CD4-positive, alpha-beta T cell (primary cell): ENCODE results near the gene SLC25A28. TPM values are rescaled to one million over a fixed set of nuclear protein-coding genes. Genes with fewer than 3 reads are reported as not detected.
A peak's percentile ranks its signal among the peaks of the same experiment; 100 is the strongest.

Experiments used
- ATAC-seq: fragments of 200-7000 bp; cut with Tn5 transposase; one replicate; pipeline ENCODE4 v1.10.0; 2022; ENCODE audit warnings: mild to moderate bottlenecking; ENCODE audit not compliant: poor library complexity
- CTCF ChIA-PET: fragments of 350-600 bp; sonication (Branson Sonifier 250); formaldehyde crosslinking; loops from one replicate; lab custom pipeline; 2021; ENCODE audit warnings: antibody characterized with exemption, inconsistent platforms; lab: Charles Lee
- POLR2A ChIA-PET: fragments of 350-600 bp; sonication (Branson Sonifier 250); formaldehyde crosslinking; loops from one replicate; lab custom pipeline; 2021; ENCODE audit warnings: antibody characterized with exemption, inconsistent platforms; lab: Charles Lee
- DNase-seq, 14 experiments: peaks; one replicate each; pipeline ENCODE4 v3.0.0-alpha.2; 2013 to 2020; ENCODE audit warnings: mixed read lengths in 2 of 14
- H3K27ac ChIP-seq, 2 donors: one replicate each; pipeline versions ENCODE4 v1.5.1 to v1.7.0; 2013; ENCODE audit warnings: low read length in 2 of 2, low read depth in 1 of 2, mild to moderate bottlenecking in 1 of 2
- H3K27me3 ChIP-seq, 2 experiments: 1 replicate in 1 of 2; 2 replicates in 1 of 2; pipeline versions ENCODE4 v1.6.1 to v1.7.0; 2013; ENCODE audit warnings: low read length in 2 of 2, control low read depth in 1 of 2, mild to moderate bottlenecking in 1 of 2, moderate library complexity in 1 of 2; ENCODE audit not compliant: insufficient read depth in 2 of 2, control insufficient read depth in 1 of 2
- H3K36me3 ChIP-seq: one replicate; pipeline ENCODE4 v1.6.1; 2013; ENCODE audit warnings: low read length, control low read depth; ENCODE audit not compliant: insufficient read depth
- H3K4me1 ChIP-seq: one replicate; pipeline ENCODE4 v1.6.1; 2013; ENCODE audit warnings: low read length, control low read depth; ENCODE audit not compliant: insufficient read depth
- H3K4me3 ChIP-seq: one replicate; pipeline ENCODE4 v1.5.1; 2013; ENCODE audit warnings: mild to moderate bottlenecking, low read length, moderate library complexity
- H3K9me3 ChIP-seq, 2 experiments: 1 replicate in 1 of 2; 2 replicates in 1 of 2; pipeline versions ENCODE4 v1.6.1 to v1.7.0; 2013; ENCODE audit warnings: low read length in 2 of 2, mild to moderate bottlenecking in 2 of 2, control low read depth in 1 of 2, moderate library complexity in 1 of 2; ENCODE audit not compliant: control insufficient read depth in 1 of 2, insufficient read depth in 1 of 2
- H3K27ac Mint-ChIP-seq: one replicate; pipeline ENCODE4 v1.8.0; 2020; ENCODE audit warnings: mixed read lengths
- H3K27me3 Mint-ChIP-seq: one replicate; pipeline ENCODE4 v1.8.0; 2021; ENCODE audit warnings: mixed read lengths
- H3K36me3 Mint-ChIP-seq: one replicate; pipeline ENCODE4 v1.8.0; 2021; ENCODE audit warnings: low read depth, mixed read lengths
- H3K4me1 Mint-ChIP-seq: one replicate; pipeline ENCODE4 v1.8.0; 2021; ENCODE audit warnings: low read depth, mixed read lengths
- H3K4me3 Mint-ChIP-seq: one replicate; pipeline ENCODE4 v1.8.0; 2020; ENCODE audit warnings: mild to moderate bottlenecking, mixed read lengths
- H3K9me3 Mint-ChIP-seq: one replicate; pipeline ENCODE4 v1.8.0; 2020; ENCODE audit warnings: mixed read lengths
- intact Hi-C, 2 experiments: fragments of 100-400 bp; cut with DNase I in 1 of 2; cut with micrococcal nuclease in 1 of 2; formaldehyde crosslinking; loops; one replicate each; pipeline versions ENCODE4 v1.15.1 to v1.9.0; 2023 to 2025; cut with DNase I, micrococcal nuclease
- total RNA-seq, 174 experiments: library from RNA in 2 of 174; stranded (reverse) in 2 of 174; gene quantifications; one replicate each; pipeline ENCODE4 v1.2.3 and lab custom pipeline; 2021 to 2026
- TF ChIP-seq, protein P1 (sequence below): fragments of 200-600 bp; IDR thresholded peaks from one replicate; pipeline ENCODE4 v1.8.0; 2022; ENCODE audit warnings: antibody characterized with exemption, mild to moderate bottlenecking

SLC25A28 gene
- total RNA-seq, 2 experiments from 2014 or later, result 112 to 113 TPM

GRCh38 chr10:99612167-99612831 is 7.9 kb downstream of the SLC25A28 start:
- POLR2A ChIA-PET, result interaction anchor here (0.9 to 1.0 kb wide), 2 partner anchors 7 to 8 kb away, joined by 3 to 4 read pairs; partner anchors contain the start of gene SLC25A28
- Histone ChIP-seq H3K9me3 (no peaks in the 10 kb centered on the region), H3K36me3 (peaks cover 43% of the 10 kb centered on the region), H3K27me3 (no peaks in the 10 kb centered on the region), H3K27ac (peak overlapping the region in 1 of 2 donors; percentile 7), H3K4me3 (no peak overlapping the region), H3K4me1 (peaks cover 7% of the 10 kb centered on the region)
- intact Hi-C loops, result loop anchor here (1.0 to 10.0 kb wide), 5 partner anchors 175 to 1477 kb away; partner anchors contain the start of gene R3HCC1L (in 1 of the 2)
- H3K4me3 Mint-ChIP-seq, result peak overlapping the region; percentile 58
- H3K27ac Mint-ChIP-seq, result peak overlapping the region; percentile 48
- H3K27me3 Mint-ChIP-seq, result no peaks in the 10 kb centered on the region
- H3K4me1 Mint-ChIP-seq, result peaks cover 36% of the 10 kb centered on the region
- TF ChIP-seq, protein P1, sequence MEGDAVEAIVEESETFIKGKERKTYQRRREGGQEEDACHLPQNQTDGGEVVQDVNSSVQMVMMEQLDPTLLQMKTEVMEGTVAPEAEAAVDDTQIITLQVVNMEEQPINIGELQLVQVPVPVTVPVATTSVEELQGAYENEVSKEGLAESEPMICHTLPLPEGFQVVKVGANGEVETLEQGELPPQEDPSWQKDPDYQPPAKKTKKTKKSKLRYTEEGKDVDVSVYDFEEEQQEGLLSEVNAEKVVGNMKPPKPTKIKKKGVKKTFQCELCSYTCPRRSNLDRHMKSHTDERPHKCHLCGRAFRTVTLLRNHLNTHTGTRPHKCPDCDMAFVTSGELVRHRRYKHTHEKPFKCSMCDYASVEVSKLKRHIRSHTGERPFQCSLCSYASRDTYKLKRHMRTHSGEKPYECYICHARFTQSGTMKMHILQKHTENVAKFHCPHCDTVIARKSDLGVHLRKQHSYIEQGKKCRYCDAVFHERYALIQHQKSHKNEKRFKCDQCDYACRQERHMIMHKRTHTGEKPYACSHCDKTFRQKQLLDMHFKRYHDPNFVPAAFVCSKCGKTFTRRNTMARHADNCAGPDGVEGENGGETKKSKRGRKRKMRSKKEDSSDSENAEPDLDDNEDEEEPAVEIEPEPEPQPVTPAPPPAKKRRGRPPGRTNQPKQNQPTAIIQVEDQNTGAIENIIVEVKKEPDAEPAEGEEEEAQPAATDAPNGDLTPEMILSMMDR, result peak; percentile 90
- peaks cover 42% of the 10 kb centered on the region for H3K36me3 Mint-ChIP-seq
- H3K9me3 Mint-ChIP-seq, result no peaks in the 10 kb centered on the region
- ATAC-seq (peak; percentile 71), DNase-seq (peak in 4 of 14 experiments; percentile 38 to 75 (median 70))
- CTCF ChIA-PET, result interaction anchor here (0.8 to 2.4 kb wide), 8 partner anchors 9 to 219 kb away, joined by 3 to 8 read pairs (median 6); partner anchors contain the start of genes COX15 and CUTC

DNA sequence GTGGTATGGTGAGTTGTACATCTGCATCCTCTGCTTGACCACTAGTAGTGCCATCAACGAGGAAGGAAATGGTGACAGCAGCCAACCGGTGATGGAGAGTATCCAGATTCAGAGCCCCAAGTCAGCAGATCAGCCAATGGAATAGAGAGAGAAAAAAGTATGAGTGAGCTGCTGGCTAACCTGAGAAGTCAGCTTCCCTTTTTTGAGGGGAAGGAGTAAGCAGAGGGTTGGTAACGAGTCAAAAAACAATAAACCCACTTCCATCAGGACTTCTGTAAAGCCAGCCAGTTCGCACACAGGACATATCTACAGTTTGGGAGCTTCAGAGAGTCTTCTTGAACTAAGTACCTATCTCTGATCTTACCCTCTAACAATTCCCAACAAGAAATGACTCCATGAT is 8.9 kb downstream of the SLC25A28 start:
- DNase-seq, result no peak
- no peak overlapping the region for H3K27ac Mint-ChIP-seq
- no peaks in the 10 kb centered on the region for H3K9me3 Mint-ChIP-seq
- H3K27me3 Mint-ChIP-seq, result no peaks in the 10 kb centered on the region
- peaks cover 27% of the 10 kb centered on the region for H3K4me1 Mint-ChIP-seq
- H3K36me3 ChIP-seq, result peaks cover 43% of the 10 kb centered on the region
- TF ChIP-seq, protein P1, result no peak
- peaks cover 42% of the 10 kb centered on the region for H3K36me3 Mint-ChIP-seq
- no peak for ATAC-seq
- H3K27me3 ChIP-seq, result no peaks in the 10 kb centered on the region
- no peak overlapping the region for H3K4me3 ChIP-seq
- ChIA-PET POLR2A (interaction anchor here (0.8 to 0.9 kb wide), 2 partner anchors 8 to 9 kb away, joined by 3 to 5 read pairs; partner anchors contain the start of gene SLC25A28), CTCF (interaction anchor here (1.6 to 2.4 kb wide), 2 partner anchors 10 to 121 kb away, joined by 7 read pairs; partner anchors contain the start of genes COX15 and CUTC)
- no peak overlapping the region for H3K27ac ChIP-seq
- intact Hi-C loops, result loop anchor here (5.0 to 10.0 kb wide), 3 partner anchors 174 to 1477 kb away; partner anchors contain the start of gene R3HCC1L (in 1 of the 2)
- peaks cover 3% of the 10 kb centered on the region for H3K4me1 ChIP-seq
- no peak overlapping the region for H3K4me3 Mint-ChIP-seq
- H3K9me3 ChIP-seq, result no peaks in the 10 kb centered on the region

DNA sequence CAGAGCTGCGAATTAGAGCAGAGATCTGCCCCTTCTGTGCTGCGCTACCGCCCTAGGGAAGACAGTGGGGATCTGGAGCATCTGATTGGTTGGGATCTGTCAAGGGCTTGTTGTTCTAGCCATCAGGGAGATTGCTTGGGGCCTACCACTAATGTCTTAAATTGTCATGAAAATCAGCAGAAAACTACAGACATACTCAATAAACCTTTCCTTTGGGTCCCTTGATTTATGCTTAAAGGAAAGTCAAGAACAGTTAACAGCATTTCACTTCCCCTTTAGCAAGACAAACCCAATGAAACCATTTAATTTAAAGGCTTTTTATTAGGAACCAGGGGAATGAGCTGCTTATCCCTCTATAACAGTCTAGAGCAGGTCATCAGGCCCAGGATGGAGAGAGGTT is 10.0 kb downstream of the SLC25A28 start:
- Histone ChIP-seq H3K27me3 (no peaks in the 10 kb centered on the region), H3K36me3 (peaks cover 43% of the 10 kb centered on the region), H3K4me3 (no peak overlapping the region), H3K27ac (no peak overlapping the region), H3K9me3 (no peaks in the 10 kb centered on the region), H3K4me1 (no peaks in the 10 kb centered on the region)
- Mint-ChIP-seq H3K36me3 (peaks cover 36% of the 10 kb centered on the region), H3K4me3 (no peak overlapping the region), H3K9me3 (no peaks in the 10 kb centered on the region), H3K27me3 (no peaks in the 10 kb centered on the region), H3K27ac (no peak overlapping the region), H3K4me1 (peaks cover 15% of the 10 kb centered on the region)
- ChIA-PET POLR2A (interaction anchor here (2.1 kb wide), 1 partner anchor 10 kb away, joined by 5 read pairs; no protein-coding TSS in a partner anchor), CTCF (no interaction called here)
- intact Hi-C loops, result loop anchor here (5.0 to 10.0 kb wide), 3 partner anchors 173 to 1475 kb away; partner anchors contain the start of gene R3HCC1L (in 1 of the 2)
- ATAC-seq (no peak), DNase-seq (no peak)
- TF ChIP-seq, protein P1, result no peak
